Fibroblast of lung (primary cell): Measurements from ENCODE around the gene PYGB. TPM values are rescaled to one million over a fixed set of nuclear protein-coding genes. Genes with fewer than 3 reads are reported as not detected.

ENCODE experiments used
- DNase-seq, 2 donors: peaks; one replicate each; pipeline versions ENCODE4 v3.0.0 to v3.0.0-alpha.2; 2010; ENCODE audit warnings: low read depth in 2 of 2
- H2AFZ ChIP-seq: 2 replicates; pipeline ENCODE4 v1.5.1; 2012; ENCODE audit warnings: low read length, control low read depth, inconsistent platforms
- H3K27ac ChIP-seq: 2 replicates; pipeline ENCODE4 v1.5.1; 2011; ENCODE audit warnings: low read length, control low read depth; ENCODE audit not compliant: insufficient read depth
- H3K27me3 ChIP-seq: 2 replicates; pipeline ENCODE4 v1.5.1; 2011; ENCODE audit warnings: mild to moderate bottlenecking, low read length; ENCODE audit not compliant: control insufficient read depth, insufficient read depth
- H3K36me3 ChIP-seq: 2 replicates; pipeline ENCODE4 v1.5.1; 2011; ENCODE audit warnings: low read length; ENCODE audit not compliant: control insufficient read depth, insufficient read depth
- H3K4me1 ChIP-seq: 2 replicates; pipeline ENCODE4 v1.5.1; 2011; ENCODE audit warnings: low read length; ENCODE audit not compliant: control insufficient read depth, insufficient read depth; ENCODE audit errors: extremely low read depth
- H3K4me2 ChIP-seq: 2 replicates; pipeline ENCODE4 v1.5.1; 2011; ENCODE audit warnings: low read length, control low read depth; ENCODE audit not compliant: insufficient read depth; ENCODE audit errors: extremely low read depth
- H3K4me3 ChIP-seq, 4 experiments: fragments of 200-600 bp in 1 of 4; sonication (generic) in 1 of 4; replicated peaks in 1 of 4; 2 replicates each; pipeline ENCODE4 v1.5.1; 2011 to 2016; ENCODE audit warnings: low read length in 4 of 4, low read depth in 3 of 4, mild to moderate bottlenecking in 3 of 4, control low read depth in 2 of 4, inconsistent platforms in 1 of 4, mixed read lengths in 1 of 4; ENCODE audit not compliant: insufficient read depth in 1 of 4; ENCODE audit errors: control extremely low read depth in 1 of 4
- H3K79me2 ChIP-seq: 2 replicates; pipeline ENCODE4 v1.5.1; 2012; ENCODE audit warnings: mild to moderate bottlenecking, low read length, inconsistent platforms; ENCODE audit not compliant: control insufficient read depth, insufficient read depth
- H3K9ac ChIP-seq: 2 replicates; pipeline ENCODE4 v1.5.1; 2011; ENCODE audit warnings: mild to moderate bottlenecking, low read length, control low read depth; ENCODE audit not compliant: insufficient read depth
- H3K9me3 ChIP-seq: 2 replicates; pipeline ENCODE4 v1.5.1; 2012; ENCODE audit warnings: low read depth, low read length; ENCODE audit not compliant: control insufficient read depth, insufficient read depth
- H4K20me1 ChIP-seq: 2 replicates; pipeline ENCODE4 v1.5.1; 2011; ENCODE audit warnings: low read length; ENCODE audit not compliant: control insufficient read depth, insufficient read depth; ENCODE audit errors: extremely low read depth
- EZH2 ChIP-seq: IDR thresholded peaks from 2 replicates; pipeline ENCODE4 v1.5.1; 2012; ENCODE audit warnings: low read length, control low read depth, mild to moderate bottlenecking; ENCODE audit errors: missing control alignments
- polyA plus RNA-seq, 2 donors: library from polyadenylated mRNA; depleted of rRNA in 1 of 2; stranded (reverse) in 1 of 2; unstranded in 1 of 2; fragments of >200 nt; gene quantifications; 2 replicates each; pipeline ENCODE4 v1.2.1, GENCODE V29; 2011 to 2012; ENCODE audit warnings: missing spikeins in 1 of 2
- total RNA-seq: library from RNA; depleted of rRNA; stranded (reverse); fragments of >200 nt; gene quantifications from 2 replicates; pipeline ENCODE4 v1.2.1, GENCODE V29; 2014
- TF ChIP-seq, protein P1 (sequence below), 2 donors: IDR thresholded peaks in 1 of 2; conservative IDR thresholded peaks in 1 of 2; 1 replicate in 1 of 2; 2 replicates in 1 of 2; pipeline ENCODE4 v1.5.1; 2011 to 2012; ENCODE audit warnings: low read length in 2 of 2, control low read depth in 1 of 2, inconsistent platforms in 1 of 2, low read depth in 1 of 2, mild to moderate bottlenecking in 1 of 2

Gene PYGB
- total and polyA plus RNA-seq, 2 donors (not counting 1 experiment from before 2014, with no cell fraction given): 37.0 to 89.5 TPM

DNA sequence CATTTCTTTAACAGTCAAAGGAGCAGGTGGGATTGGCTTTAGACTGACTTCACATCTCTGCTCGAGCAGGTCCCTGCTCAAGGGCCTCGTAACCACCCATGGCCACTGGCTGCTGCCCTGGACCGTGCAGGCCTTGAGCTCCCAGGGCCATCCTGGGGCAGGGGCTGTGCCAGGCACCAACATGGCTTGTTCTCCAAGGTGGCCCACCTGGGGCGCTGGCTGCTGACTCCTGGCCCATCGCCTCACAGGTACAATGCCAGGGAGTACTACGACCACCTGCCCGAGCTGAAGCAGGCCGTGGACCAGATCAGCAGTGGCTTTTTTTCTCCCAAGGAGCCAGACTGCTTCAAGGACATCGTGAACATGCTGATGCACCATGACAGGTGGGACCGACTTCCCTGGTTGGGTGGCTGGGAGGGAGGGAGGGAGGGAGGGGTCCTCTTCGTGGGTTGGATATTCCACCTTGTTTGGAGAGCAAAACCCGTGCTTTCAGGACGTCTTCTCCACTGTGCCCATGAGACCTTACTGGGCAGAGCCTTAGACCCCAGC, 46.1 kb downstream of the PYGB start:
- Histone ChIP-seq H3K36me3 (peaks cover 28% of the 10 kb centered on the region), H3K9me3 (no peaks in the 10 kb centered on the region), H3K4me2 (no peak overlapping the region), H2AFZ (no peak overlapping the region), H3K9ac (no peak overlapping the region), H3K4me1 (peaks cover 9% of the 10 kb centered on the region), H3K27me3 (no peaks in the 10 kb centered on the region), H4K20me1 (no peaks in the 10 kb centered on the region), H3K4me3 (no peak overlapping the region), H3K79me2 (no peaks in the 10 kb centered on the region), H3K27ac (no peak overlapping the region)
- DNase-seq: no peak
- no peak for TF ChIP-seq EZH2

DNA sequence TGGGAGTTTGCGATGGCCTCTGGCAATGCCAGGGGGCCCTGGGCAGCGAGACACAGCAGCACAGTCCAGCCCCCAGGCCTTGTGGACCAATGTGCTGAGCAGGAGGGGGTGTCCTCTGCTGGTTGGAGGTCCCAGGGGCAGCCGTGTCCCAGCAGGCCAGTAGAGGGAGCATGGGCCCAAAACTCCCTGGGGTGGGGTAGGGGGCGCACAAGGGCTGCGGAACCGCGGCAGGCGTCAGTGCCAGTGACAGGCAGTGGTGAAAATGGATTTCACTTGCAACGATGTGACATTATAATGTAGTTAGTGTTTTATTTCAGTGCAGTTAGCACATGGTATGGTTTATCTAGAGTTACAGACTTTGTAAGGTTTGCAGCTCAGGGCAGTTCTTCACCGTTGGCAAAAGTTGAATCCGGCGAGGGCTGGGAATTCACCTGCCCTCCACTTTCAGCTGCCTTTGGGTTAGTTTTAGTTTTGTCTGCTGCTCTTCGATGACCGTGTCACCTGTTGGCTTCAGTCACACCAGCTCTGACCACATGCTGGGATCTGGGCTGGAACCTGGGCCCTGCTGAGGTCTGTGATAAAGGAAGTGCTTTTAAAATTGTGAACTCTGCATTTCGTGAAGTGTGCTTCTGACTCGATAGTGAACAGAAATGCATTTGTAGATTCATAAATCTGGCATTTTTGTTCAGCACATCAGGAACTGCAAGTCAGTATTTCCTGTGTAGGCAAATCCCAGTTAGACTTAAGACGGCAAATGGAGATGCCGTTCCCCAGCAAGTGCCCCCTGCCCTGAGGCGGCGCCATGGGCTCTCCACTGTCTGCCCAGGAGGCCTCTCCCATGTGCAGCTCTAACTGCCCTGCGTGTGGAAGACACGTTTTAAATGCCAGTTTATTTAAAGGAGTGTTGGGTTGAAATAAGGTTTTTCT, 46.8 kb downstream of the PYGB start:
- no peaks in the 10 kb centered on the region for H3K9me3 ChIP-seq
- no peaks in the 10 kb centered on the region for H3K79me2 ChIP-seq
- no peak overlapping the region for H3K4me3 ChIP-seq
- H3K27me3 ChIP-seq: no peaks in the 10 kb centered on the region
- DNase-seq: peak; percentile 55 to 60
- no peak overlapping the region for H3K27ac ChIP-seq
- H3K4me2 ChIP-seq: no peak overlapping the region
- peaks cover 26% of the 10 kb centered on the region for H3K36me3 ChIP-seq
- H3K9ac ChIP-seq: no peak overlapping the region
- peaks cover 10% of the 10 kb centered on the region for H3K4me1 ChIP-seq
- H4K20me1 ChIP-seq: no peaks in the 10 kb centered on the region
- TF ChIP-seq EZH2: no peak
- TF ChIP-seq, protein P1, sequence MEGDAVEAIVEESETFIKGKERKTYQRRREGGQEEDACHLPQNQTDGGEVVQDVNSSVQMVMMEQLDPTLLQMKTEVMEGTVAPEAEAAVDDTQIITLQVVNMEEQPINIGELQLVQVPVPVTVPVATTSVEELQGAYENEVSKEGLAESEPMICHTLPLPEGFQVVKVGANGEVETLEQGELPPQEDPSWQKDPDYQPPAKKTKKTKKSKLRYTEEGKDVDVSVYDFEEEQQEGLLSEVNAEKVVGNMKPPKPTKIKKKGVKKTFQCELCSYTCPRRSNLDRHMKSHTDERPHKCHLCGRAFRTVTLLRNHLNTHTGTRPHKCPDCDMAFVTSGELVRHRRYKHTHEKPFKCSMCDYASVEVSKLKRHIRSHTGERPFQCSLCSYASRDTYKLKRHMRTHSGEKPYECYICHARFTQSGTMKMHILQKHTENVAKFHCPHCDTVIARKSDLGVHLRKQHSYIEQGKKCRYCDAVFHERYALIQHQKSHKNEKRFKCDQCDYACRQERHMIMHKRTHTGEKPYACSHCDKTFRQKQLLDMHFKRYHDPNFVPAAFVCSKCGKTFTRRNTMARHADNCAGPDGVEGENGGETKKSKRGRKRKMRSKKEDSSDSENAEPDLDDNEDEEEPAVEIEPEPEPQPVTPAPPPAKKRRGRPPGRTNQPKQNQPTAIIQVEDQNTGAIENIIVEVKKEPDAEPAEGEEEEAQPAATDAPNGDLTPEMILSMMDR (conservative IDR thresholded peaks at IDR 0.05 in 1 of 2, IDR thresholded peaks at IDR 0.05 in 1 of 2; ENCODE audit: low read depth in 1 of 2, low read length in 2 of 2): peak; percentile 92 to 94
- H2AFZ ChIP-seq: no peak overlapping the region

DNA sequence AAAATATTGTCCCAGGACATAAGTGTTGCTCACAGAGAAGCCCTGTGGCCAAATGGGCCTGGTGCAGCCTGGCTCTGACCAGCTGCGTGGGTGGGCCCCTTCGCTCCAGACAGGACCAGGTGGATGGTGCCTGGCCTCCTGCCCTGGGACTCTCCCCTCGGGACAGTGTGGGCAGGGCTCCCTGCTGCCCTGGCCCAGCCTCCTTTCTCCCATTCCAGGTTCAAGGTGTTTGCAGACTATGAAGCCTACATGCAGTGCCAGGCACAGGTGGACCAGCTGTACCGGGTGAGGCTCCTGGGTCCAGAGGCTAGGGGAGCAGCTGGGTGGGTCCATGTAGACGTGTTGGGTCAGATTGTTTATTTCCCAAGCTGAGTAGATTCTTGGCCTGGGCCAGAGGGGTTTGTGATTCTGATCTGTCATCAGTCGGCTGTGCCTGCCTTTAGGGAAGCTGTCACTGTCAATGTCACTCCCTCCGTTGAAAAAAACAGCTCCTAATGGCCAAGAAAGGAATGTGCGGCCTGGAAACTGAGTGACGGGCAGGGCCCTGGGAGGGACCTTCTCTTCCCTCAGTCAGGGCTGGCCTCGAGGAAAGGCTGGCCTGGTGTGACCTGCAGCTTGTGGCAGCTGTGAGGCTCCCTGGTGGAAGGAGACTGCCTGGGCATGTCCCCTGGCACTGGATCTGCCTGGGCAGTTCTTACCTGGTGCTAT, 47.7 kb downstream of the PYGB start:
- Histone ChIP-seq H3K9ac (no peak overlapping the region), H3K36me3 (peaks cover 28% of the 10 kb centered on the region)

More for the DNA sequence above, 47.7 kb downstream of the PYGB start:
- TF ChIP-seq, protein P1 (conservative IDR thresholded peaks at IDR 0.05 in 1 of 2, IDR thresholded peaks at IDR 0.05 in 1 of 2; ENCODE audit: low read depth in 1 of 2, low read length in 2 of 2): no peak
- TF ChIP-seq EZH2: no peak
- Histone ChIP-seq H3K4me1 (peaks cover 18% of the 10 kb centered on the region), H4K20me1 (no peaks in the 10 kb centered on the region), H3K4me3 (no peak overlapping the region), H3K9me3 (no peaks in the 10 kb centered on the region), H3K27ac (no peak overlapping the region), H3K79me2 (no peaks in the 10 kb centered on the region), H2AFZ (no peak overlapping the region), H3K4me2 (no peak overlapping the region), H3K27me3 (no peaks in the 10 kb centered on the region)
- no peak for DNase-seq
